Measurements from ENCODE around the gene SYT5. TPM values are rescaled to one million over a fixed set of nuclear protein-coding genes. Genes with fewer than 3 reads are reported as not detected.

Gene SYT5
- total RNA-seq, 1 experiment from 2014 or later: 2.3 TPM

DNA sequence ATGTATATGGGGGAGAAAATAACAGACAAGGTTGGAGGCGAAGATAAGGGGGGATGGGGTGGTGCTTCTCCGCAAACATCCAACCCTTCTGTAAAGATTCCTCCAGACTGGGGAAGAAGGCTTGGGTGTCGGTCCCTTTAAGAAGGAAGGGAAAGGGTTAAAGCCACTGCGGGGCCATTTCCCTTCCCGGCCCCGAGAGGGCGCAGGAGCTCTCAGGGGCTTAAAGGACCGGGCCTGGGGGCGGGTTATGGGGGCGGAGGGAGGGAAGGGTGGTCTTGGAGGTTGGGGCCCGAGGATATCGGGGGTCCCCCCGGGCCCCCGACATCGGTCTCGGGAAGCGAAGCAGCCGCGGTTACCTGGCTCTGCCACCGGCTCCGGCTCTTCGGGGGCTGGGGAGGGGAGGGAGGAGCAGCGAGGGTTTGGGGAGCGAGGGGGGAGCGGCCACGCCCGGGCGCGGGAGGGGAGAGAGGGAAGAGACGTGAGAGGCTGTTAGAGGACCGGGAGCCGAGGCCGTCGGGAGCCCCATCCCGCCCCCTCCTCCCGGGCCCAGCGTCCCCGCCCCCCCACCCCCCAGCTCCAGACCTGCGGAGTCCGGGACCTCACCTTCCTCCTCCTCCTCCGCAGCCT is 33.9 kb downstream of the SYT5 start:
- peak overlapping the region; percentile 99 for H3K27ac ChIP-seq (ENCODE audit: low read depth, low read length)
- ATAC-seq: peak; percentile 76

More for the DNA sequence above, 33.9 kb downstream of the SYT5 start:
- intact Hi-C loops (cut with micrococcal nuclease): loop anchor here (10.0 kb wide), 1 partner anchor 489 kb away; no protein-coding TSS in a partner anchor
- H3K79me2 ChIP-seq (ENCODE audit: insufficient read depth, low read length): peaks cover 4% of the 10 kb centered on the region
- ChIA-PET POLR2A (interaction anchor here (0.6 to 2.9 kb wide), 15 partner anchors 10 to 486 kb away, joined by 3 to 24 read pairs (median 4); partner anchors contain the start of genes DNAAF3, KMT5C, PPP1R12C and TNNI3), CTCF (interaction anchor here (0.6 to 4.4 kb wide), 18 partner anchors 10 to 508 kb away, joined by 3 to 53 read pairs (median 4); partner anchors contain the start of genes DNAAF3, FIZ1, ISOC2 and PPP1R12C), RAD21 (ENCODE audit: low non-redundant PET in 1 of 2, low total read pairs in 2 of 2, uncharacterized antibody in 2 of 2, unreplicated experiment in 2 of 2) (interaction anchor here (0.6 to 1.8 kb wide), 6 partner anchors 13 to 497 kb away, joined by 3 to 13 read pairs (median 4); partner anchors contain the start of genes ZNF581 (in 1 of the 2) and ZNF784 (in 1 of the 2))
- no peaks in the 10 kb centered on the region for H3K36me3 ChIP-seq (ENCODE audit: control insufficient read depth in 1 of 2, insufficient read depth in 2 of 2, low read length in 2 of 2)
- no peak overlapping the region for H2AFZ ChIP-seq (ENCODE audit: low read depth, low read length, poor library complexity, severe bottlenecking)
- no TSS peak for BruUV-seq (replicated peaks)
- no peaks in the 10 kb centered on the region for H3K9me2 ChIP-seq (ENCODE audit: insufficient read depth)
- peak overlapping the region; percentile 88 for H3K4me2 ChIP-seq (ENCODE audit: low read length)
- TF ChIP-seq CBX3 (IDR thresholded peaks at IDR 0.05; ENCODE audit: low read depth) (no peak), ZFX (IDR thresholded peaks at IDR 0.05) (no peak), EGR1 (IDR thresholded peaks at IDR 0.05; ENCODE audit: low read depth) (peak; percentile 62; the same call in 1 of the 2 replicates), ZNF274 (IDR thresholded peaks at IDR 0.05; ENCODE audit: low read depth, low read length) (no peak), POLR2AphosphoS5 (IDR thresholded peaks at IDR 0.05; ENCODE audit: low read depth, low read length) (0 out of 2 replicates have a peak, but pooled peaks have one; percentile 22), YY1 (IDR thresholded peaks at IDR 0.05; ENCODE audit: extremely low read depth, insufficient replicate concordance, low read depth, low read length) (no peak), ATF3 (IDR thresholded peaks at IDR 0.05) (no peak), RAD21 (IDR thresholded peaks at IDR 0.05; ENCODE audit: low read depth) (no peak; the same call in 1 of the 2 replicates), CEBPB (IDR thresholded peaks at IDR 0.05; ENCODE audit: low read depth) (no peak), POLR2A (IDR thresholded peaks at IDR 0.05; ENCODE audit: borderline replicate concordance, extremely low read depth, insufficient read depth, insufficient read length) (no peak), SRF (IDR thresholded peaks at IDR 0.05; ENCODE audit: low read depth) (no peak), MAX (IDR thresholded peaks at IDR 0.05) (peak; percentile 80), ELF1 (IDR thresholded peaks at IDR 0.05; ENCODE audit: borderline replicate concordance, low read depth) (no peak), JUND (IDR thresholded peaks at IDR 0.05) (no peak), SIN3A (IDR thresholded peaks at IDR 0.05; ENCODE audit: low read depth) (no peak; the same call in 1 of the 2 replicates), SP1 (IDR thresholded peaks at IDR 0.05; ENCODE audit: low read depth) (peak; percentile 71; the same call in 1 of the 2 replicates), REST (IDR thresholded peaks at IDR 0.05; ENCODE audit: low read depth) (no peak), CTCF (IDR thresholded peaks at IDR 0.05 in 2 of 3, conservative IDR thresholded peaks at IDR 0.05 in 1 of 3; ENCODE audit: borderline replicate concordance in 1 of 3, insufficient read depth in 1 of 3, low read depth in 2 of 3, low read length in 2 of 3) (peak; percentile 78 to 86 (median 80)), EZH2 (IDR thresholded peaks at IDR 0.05) (no peak)
- no peaks in the 10 kb centered on the region for H4K20me1 ChIP-seq (ENCODE audit: insufficient read depth)
- peak; percentile 64 for DNase-seq (ENCODE audit: low read depth, low spot score)
- H3K9me3 ChIP-seq (ENCODE audit: control insufficient read depth in 1 of 2, insufficient read depth in 1 of 2, low read depth in 1 of 2, low read length in 2 of 2): no peaks in the 10 kb centered on the region
- H3K4me3 ChIP-seq (replicated peaks in 1 of 2; ENCODE audit: low read depth in 1 of 2, low read length in 2 of 2): peak overlapping the region; percentile 60 to 69
- no peaks in the 10 kb centered on the region for H3K27me3 ChIP-seq (ENCODE audit: insufficient read depth, low read length)
- H3K4me1 ChIP-seq (ENCODE audit: control insufficient read depth in 1 of 2, insufficient read depth in 2 of 2, low read length in 2 of 2): peaks cover 14 to 60% of the 10 kb centered on the region in 2 experiments
- peak overlapping the region; percentile 70 for H3K9ac ChIP-seq (ENCODE audit: low read length)
